Sigmoid colon (tissue), 4 donors: ENCODE results near the gene NOL7.

Source experiments
- EP300 ChIP-seq, 4 donors: sonication (generic); formaldehyde crosslinking; IDR thresholded peaks; one replicate each; pipeline ENCODE4 v1.6.1; 2017; ENCODE audit warnings: antibody characterized with exemption in 4 of 4
- POLR2A ChIP-seq, 2 donors: fragments of 450-650 bp; IDR thresholded peaks; one replicate each; pipeline ENCODE4 v1.6.1; 2016; ENCODE audit warnings: antibody characterized with exemption in 2 of 2, mild to moderate bottlenecking in 2 of 2, moderate library complexity in 2 of 2
- POLR2AphosphoS5 ChIP-seq, 4 donors: sonication (generic); formaldehyde crosslinking; IDR thresholded peaks; one replicate each; pipeline ENCODE4 v1.6.1; 2017; ENCODE audit warnings: antibody characterized with exemption in 4 of 4
- TF ChIP-seq, protein P1 (sequence below), 4 experiments: fragments of 450-650 bp in 3 of 4; fragments of 200-600 bp in 1 of 4; IDR thresholded peaks; one replicate each; pipeline ENCODE4 v1.5.1; 2016 to 2019; ENCODE audit warnings: antibody characterized with exemption in 4 of 4, mild to moderate bottlenecking in 3 of 4, moderate library complexity in 2 of 4

DNA sequence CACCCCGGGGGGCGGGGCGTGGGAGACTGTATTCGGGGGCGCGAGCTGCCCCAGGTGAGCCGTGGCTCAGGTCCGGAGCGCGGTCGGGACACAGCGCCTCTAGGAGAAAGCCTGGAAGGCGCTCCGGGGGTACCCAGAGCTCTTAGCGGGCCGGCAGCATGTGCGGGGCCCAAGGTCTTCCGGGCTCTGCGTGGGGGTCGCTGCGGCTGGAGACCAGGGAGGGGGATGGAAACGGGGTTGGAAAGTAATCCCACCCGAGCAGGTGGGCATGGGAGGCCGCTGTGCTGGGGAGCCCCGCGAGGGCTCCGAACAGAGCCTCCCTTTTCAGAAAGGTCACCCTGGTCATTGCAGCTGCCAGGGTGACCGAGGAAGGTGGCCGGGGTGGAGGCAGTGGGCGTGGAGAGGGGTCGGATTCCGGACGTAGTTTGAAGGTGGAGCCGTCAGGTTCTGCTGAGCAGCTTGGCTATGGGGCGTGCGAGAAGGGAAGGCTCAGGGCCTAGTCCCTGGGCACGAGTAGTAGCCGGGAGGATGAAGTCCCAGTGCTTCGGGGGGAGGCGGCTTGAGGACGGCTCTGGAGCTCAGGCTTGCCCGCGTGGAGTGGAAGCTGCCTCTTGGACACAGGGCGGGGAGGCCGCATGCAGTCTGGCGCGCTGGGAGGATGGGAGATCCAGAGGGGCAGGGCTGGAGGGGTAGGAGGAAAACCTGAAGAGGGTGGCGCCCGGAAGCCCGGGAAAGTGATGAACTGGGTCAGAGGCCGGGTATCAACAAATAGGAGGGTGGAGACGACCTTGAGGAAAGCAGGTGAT, 40.4 kb upstream of the NOL7 start, which contains the start of gene SIRT5:
- TF ChIP-seq, protein P1, sequence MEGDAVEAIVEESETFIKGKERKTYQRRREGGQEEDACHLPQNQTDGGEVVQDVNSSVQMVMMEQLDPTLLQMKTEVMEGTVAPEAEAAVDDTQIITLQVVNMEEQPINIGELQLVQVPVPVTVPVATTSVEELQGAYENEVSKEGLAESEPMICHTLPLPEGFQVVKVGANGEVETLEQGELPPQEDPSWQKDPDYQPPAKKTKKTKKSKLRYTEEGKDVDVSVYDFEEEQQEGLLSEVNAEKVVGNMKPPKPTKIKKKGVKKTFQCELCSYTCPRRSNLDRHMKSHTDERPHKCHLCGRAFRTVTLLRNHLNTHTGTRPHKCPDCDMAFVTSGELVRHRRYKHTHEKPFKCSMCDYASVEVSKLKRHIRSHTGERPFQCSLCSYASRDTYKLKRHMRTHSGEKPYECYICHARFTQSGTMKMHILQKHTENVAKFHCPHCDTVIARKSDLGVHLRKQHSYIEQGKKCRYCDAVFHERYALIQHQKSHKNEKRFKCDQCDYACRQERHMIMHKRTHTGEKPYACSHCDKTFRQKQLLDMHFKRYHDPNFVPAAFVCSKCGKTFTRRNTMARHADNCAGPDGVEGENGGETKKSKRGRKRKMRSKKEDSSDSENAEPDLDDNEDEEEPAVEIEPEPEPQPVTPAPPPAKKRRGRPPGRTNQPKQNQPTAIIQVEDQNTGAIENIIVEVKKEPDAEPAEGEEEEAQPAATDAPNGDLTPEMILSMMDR (IDR thresholded peaks at IDR 0.05): no peak
- TF ChIP-seq POLR2A (IDR thresholded peaks at IDR 0.05): peak; percentile 63 to 90
- no peak for TF ChIP-seq EP300 (IDR thresholded peaks at IDR 0.05)
- peak; percentile 83 to 93 (median 88) for TF ChIP-seq POLR2AphosphoS5 (IDR thresholded peaks at IDR 0.05)
